Ramos (cell line): Measurements from ENCODE around the gene SHOX.
"Not testable (repeated sequence)": the region's sequence is repeated elsewhere in the genome, so short reads cannot be mapped to it uniquely, and the experiment has no call there.

Experiments
- in situ Hi-C: fragments of 300-500 bp; cut with MboI; formaldehyde crosslinking; loops from one replicate; pipeline ENCODE4 v1.14.3; 2022; ENCODE audit warnings: low sequenced_read_pairs; ENCODE audit not compliant: unreplicated experiment

The SHOX gene

DNA sequence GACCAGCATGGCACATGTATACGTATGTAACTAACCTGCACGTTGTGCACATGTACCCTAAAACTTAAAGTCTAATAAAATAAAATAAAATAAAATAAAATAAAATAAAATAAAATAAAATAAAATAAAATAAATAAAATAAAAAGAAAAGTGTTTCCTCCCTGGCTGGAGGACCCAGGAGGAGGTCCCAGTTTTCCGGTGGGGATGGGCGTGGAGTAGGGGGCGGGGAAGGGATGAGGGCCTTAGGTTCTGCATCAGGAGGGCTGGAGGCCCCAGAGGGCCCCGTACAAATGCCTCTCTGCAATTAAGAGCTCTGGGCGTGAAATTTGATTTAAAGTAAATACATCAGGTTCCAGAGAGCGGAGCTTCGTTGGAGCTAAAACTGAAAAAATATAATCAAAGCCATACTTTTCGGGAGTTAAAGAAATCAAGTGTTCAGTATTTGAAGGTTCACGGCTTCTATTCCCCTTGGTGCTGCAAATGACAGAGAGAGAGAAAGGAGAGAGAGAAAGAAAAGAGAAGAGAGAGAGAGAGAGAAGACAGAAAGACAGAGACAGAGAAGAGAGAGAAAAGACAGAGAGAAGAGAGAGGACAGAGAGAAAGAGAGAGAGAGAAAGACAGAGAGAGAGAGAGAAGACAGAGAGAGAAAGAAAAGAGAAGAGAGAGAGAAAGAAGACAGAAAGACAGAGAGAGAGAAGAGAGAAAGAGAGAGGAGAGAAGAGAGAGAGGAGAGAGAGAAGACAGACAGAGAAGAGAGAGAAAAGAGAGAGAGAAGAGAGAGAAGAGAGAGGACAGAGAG, 8.7 kb upstream of the SHOX start:
- in situ Hi-C loops, result no loop called here

DNA sequence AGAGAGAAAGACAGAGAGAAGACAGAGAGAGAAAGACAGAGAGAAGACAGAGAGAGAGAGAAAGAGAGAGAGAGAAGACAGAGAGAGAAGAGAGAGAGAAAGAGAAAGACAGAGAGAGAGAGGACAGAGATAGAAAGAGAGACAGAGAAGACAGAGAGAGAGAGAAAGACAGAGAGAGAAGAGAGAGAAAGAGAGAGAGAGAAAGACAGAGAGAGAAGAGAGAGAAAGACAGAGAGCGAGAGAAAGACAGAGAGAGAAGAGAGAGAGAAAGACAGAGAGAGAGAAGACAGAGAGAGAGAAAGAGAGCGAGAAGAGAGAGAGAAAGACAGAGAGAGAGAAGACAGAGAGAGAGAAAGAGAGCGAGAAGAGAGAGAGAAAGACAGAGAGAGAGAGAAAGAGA, 7.8 kb upstream of the SHOX start:
- in situ Hi-C loops, result not testable (repeated sequence)

DNA sequence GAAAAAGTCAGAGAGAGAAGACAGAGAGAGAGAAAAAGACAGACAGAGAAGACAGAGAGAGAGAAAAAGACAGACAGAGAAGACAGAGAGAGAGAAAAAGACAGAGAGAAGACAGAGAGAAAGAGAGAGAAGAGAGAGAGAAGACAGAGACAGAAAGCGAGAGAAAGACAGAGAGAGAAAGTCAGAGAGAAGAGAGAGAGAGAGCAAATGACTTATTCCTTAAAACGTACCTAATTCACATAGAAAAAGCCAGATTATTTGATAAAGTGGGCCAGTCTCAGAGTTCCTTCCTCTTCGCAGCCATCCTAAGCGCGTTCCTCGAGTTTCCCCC, 7.4 kb upstream of the SHOX start:
- in situ Hi-C loops, result no loop called here

DNA sequence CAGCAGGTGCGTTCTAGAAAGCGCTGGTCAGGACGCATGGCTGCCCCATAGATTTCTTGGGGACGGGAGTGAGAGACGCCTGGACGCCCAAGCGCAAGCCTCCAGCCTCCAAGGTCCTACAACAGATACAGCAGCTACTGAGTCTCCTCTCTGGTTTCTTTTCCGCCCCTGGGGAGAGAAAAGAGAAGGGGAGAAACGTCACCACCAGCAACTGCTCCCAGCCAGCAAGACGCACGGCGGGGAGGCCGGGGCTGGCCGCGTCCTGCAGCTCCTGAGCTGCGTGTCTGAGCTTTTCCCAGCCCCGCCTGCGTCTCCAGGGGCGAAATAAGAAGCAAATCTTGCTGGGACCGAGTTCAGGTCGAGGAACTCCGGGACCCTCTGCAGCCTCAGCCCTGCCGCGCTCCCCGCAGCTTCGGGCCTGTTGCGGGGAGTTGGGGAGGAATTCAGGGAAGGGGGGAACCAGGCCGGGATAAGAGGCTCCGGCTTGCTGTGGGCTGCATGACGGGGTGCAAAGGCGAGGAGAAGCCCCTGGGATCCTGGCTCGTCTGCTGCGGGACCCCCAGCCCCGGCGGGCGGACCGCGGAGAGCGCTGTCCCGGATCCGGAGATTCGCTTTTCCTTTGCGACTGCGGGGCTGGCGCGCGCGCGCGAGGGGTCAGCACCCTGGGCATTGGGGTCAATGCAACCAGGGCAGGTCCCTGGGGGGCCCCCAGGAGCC, 6.8 kb upstream of the SHOX start:
- in situ Hi-C loops, result no loop called here

DNA sequence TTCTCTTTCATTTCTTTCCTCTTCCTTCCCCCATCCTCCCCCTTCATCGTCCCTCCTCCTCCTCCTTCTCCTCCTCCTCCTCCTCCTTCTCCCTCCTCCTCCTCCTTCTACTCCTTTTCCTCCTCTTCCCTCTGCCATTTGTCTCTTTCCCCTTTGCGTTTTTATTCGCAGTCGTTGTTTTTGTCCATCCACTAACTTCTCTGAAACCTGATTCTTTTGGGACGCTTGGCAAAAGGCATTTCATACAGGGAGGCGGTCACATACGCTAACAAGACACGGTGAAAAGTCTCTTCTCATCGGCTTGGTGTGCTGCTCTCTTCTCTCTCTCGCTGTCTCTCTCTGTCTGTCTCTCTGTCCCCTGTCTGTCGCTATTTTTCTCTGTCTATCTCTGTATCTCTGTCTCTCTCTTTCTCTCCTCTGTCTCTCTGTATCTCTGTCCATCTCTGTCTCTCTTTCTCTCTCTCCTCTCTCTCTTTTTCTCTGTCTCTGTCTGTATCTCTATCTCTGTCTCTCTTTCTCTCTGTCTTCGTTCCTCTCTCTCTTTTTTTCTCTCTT, 5.4 kb upstream of the SHOX start:
- in situ Hi-C loops, result no loop called here

DNA sequence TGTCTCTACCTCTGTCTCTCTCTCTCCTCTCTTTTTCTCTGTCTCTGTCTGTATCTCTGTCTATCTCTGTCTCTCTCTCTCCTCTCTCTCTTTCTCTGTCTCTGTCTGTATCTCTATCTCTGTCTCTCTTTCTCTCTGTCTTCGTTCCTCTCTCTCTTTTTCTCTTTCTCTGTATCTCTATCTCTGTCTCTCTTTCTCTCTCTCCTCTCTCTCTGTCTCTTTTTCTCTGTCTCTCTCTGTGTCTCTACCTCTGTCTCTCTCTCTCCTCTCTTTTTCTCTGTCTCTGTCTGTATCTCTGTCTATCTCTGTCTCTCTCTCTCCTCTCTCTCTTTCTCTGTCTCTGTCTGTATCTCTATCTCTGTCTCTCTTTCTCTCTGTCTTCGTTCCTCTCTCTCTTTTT, 4.5 kb upstream of the SHOX start:
- in situ Hi-C loops, result not testable (repeated sequence)

DNA sequence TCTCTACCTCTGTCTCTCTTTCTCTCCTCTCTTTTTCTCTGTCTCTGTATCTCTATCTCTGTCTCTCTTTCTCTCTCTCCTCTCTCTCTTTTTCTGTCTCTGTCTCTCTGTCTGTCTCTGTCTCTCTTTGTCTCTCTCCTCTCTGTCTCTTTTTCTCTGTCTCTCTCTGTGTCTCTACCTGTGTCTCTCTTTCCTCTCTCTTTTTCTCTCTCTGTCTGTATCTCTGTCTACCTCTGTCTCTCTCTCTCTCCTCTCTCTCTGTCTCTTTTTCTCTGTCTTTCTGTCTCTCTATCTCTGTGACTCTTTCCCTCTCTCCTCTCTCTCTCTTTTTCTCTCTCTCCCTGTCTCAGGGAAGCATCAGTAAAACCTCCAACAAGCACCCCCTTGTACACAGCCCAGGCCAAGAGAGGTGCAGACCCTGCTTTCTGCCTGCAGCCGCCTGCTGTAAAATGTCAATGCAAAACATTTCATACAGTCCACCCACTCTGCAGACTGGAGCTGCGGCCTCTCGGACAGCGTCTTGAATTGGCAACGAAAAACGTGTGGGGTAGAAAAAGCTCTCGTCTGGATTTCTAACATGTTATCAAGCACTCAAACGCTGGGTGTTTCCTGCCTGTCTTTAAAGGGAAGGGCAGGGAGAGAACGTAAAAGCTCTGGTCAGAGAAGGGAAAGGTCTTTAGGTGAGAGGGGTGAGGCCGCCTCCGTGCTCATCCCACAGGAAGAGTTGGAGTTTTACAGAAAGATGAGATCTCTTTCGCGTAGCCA, 3.7 kb upstream of the SHOX start:
- in situ Hi-C loops, result no loop called here

DNA sequence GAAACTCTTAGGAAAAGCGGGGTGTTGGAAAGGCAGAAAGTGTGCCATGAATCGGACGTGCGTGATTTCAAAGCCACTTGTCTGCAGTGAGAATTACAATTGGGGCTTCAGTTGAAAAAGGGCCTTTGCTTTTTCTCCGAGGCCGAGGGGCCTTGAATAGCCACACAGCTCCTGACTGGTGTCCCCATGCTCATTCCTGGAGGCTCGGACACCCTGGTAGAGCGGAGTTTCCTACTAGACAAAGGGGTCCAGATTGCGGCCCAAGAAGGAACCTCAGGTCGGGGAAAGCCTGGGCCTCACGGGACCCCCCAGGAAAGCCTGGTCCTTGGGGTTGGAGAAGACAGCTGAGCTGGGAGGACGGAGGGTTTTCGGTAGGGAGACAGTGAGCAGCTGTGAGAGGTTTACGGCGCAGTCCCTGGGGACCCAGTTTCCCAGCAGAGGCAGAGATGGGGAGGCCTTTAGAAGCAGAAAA, 3.0 kb upstream of the SHOX start:
- in situ Hi-C loops, result no loop called here

DNA sequence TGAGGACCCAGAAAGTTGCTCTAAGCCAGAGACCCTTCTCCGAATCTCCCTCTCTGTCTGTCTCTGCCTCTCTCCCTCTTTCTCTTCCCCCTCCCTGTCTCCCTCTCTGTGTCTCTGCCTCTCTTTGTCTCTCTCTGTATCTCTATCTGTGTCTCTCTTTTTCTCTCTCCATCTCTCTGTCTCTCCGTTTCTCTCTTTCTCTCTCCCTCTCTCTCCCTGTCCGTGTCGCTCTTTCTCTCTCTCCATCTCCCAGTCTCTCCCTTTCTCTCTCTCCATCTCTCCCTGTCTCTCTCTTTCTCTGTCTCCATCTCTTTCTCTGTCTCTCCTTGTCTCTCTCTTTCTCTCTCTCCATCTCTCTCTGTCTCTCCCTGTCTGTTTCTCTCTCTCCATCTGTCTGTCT, 2.6 kb upstream of the SHOX start:
- in situ Hi-C loops, result no loop called here

DNA sequence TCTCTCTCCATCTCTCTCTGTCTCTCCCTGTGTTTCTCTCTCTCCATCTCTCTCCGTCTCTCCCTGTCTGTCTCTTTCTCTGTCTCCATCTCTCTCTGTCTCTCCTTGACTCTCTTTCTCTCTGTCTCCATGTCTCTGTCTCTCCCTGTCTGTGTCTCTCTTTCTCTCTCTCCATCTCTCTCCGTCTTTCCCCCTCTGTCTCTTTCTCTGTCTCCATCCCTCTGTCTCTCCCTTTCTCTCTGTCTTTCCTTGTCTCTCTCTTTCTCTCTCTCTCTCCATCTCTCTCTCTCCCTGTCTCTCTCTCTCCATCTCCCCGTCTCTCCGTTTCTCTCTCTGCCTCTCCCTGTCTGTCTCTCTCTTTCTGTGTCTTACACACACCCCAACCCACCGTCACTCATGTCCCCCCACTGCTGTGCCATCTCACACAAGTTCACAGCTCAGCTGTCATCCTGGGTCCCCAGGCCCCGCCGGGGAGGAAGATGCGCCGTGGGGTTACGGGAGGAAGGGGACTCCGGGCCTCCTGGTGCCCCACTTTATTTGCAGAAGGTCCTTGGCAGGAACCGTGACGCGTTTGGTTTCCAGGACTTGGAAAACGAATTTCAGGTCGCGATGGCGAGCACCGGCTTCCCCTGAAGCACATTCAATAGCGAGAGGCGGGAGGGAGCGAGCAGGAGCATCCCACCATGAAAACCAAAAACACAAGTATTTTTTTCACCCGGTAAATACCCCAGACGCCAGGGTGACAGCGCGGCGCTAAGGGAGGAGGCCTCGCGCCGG, 1.2 kb upstream of the SHOX start:
- in situ Hi-C loops, result no loop called here

DNA sequence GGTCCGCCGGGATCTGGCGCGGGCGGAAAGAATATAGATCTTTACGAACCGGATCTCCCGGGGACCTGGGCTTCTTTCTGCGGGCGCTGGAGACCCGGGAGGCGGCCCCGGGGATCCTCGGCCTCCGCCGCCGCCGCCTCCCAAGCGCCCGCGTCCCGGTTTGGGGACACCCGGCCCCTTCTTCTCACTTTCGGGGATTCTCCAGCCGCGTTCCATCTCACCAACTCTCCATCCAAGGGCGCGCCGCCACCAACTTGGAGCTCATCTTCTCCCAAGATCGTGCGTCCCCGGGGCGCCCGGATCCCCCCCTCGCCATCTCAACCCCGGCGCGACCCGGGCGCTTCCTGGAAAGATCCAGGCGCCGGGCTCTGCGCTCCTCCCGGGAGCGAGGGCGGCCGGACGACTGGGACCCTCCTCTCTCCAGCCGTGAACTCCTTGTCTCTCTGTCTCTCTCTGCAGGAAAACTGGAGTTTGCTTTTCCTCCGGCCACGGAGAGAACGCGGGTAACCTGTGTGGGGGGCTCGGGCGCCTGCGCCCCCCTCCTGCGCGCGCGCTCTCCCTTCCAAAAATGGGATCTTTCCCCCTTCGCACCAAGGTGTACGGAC, 482 bp upstream of the SHOX start:
- in situ Hi-C loops, result no loop called here

DNA sequence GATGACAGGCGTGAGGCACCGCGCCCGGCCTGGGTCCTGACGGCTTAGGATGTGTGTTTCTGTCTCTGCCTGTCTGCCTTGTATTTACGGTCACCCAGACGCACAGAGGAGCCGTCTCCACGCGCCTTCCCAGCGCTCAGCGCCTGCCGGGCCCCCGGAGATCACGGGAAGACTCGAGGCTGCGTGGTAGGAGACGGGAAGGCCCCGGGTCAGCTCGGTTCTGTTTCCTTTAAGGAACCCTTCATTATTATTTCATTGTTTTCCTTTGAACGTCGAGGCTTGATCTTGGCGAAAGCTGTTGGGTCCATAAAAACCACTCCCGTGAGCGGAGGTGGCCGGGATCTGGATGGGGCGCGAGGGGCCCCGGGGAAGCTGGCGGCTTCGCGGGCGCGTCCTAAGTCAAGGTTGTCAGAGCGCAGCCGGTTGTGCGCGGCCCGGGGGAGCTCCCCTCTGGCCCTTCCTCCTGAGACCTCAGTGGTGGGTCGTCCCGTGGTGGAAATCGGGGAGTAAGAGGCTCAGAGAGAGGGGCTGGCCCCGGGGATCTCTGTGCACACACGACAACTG, 1.3 kb downstream of the SHOX start:
- in situ Hi-C loops, result no loop called here

DNA sequence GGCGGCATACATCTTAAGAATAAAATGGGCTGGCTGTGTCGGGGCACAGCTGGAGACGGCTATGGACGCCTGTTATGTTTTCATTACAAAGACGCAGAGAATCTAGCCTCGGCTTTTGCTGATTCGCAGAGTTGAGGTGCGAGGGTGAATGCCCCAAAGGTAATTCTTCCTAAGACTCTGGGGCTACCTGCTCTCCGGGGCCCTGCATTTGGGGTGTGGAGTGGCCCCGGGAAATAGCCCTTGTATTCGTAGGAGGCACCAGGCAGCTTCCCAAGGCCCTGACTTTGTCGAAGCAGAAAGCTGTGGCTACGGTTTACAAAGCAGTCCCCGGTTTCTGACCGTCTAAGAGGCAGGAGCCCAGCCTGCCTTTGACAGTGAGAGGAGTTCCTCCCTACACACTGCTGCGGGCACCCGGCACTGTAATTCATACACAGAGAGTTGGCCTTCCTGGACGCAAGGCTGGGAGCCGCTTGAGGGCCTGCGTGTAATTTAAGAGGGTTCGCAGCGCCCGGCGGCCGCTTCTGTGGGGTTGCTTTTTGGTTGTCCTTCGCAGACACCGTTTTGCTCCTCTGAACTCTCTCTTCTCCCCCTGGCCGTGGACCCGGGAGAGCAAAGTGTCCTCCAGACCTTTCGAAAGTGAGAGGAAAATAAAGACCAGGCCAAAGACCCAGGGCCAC, 1.9 kb downstream of the SHOX start:
- in situ Hi-C loops, result no loop called here

DNA sequence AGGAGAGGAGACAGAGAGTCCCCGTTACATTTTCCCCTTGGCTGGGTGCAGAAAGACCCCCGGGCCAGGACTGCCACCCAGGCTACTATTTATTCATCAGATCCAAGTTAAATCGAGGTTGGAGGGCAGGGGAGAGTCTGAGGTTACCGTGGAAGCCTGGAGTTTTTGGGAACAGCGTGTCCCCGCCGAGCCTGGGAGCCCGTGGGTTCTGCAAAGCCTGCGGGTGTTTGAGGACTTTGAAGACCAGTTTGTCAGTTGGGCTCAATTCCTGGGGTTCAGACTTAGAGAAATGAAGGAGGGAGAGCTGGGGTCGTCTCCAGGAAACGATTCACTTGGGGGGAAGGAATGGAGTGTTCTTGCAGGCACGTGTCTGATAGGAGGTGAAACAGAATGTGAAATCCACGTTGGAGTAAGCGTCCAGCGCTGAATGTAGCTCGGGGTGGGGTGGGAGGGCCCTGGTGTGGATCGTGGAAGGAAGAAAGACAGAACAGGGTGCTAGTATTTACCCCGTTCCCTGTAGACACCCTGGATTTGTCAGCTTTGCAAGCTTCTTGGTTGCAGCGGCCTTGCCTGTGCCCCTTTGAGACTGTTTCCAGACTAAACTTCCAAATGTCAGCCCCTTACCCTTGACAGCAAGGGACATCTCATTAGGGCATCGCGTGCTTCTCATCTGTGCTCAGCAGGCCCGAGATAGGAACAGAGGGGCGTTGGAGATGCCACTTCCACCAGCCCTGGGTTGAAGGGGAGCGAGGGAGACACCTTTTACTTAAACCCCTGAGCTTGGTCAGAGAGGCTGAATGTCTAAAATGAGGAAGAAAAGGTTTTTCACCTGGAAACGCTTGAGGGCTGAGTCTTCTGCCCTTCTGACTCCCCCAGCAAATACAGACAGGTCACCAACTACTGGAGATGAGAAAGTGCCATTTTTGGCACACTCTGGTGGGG, 2.7 kb downstream of the SHOX start:
- in situ Hi-C loops, result no loop called here

DNA sequence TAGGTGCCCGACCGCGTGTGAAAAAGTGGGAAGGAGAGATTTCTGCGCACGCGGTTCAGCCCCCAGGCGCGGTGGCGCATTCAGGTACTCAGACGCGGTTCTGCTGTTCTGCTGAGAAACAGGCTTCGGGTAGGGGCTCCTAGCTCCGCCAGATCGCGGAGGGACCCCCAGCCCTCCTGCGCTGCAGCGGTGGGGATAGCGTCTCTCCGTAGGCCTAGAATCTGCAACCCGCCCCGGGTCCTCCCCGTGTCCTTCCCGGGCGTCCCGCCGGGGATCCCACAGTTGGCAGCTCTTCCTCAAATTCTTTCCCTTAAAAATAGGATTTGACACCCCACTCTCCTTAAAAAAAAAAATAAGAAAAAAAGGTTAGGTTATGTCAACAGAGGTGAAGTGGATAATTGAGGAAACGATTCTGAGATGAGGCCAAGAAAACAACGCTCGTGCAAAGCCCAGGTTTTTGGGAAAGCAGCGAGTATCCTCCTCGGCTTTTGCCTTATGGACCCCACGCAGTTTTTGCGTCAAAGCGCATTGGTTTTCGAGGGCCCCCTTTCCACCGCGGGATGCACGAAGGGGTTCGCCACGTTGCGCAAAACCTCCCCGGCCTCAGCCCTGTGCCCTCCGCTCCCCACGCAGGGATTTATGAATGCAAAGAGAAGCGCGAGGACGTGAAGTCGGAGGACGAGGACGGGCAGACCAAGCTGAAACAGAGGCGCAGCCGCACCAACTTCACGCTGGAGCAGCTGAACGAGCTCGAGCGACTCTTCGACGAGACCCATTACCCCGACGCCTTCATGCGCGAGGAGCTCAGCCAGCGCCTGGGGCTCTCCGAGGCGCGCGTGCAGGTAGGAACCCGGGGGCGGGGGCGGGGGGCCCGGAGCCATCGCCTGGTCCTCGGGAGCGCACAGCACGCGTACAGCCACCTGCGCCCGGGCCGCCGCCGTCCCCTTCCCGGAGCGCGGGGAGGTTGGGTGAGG, 3.7 kb downstream of the SHOX start:
- in situ Hi-C loops, result no loop called here

DNA sequence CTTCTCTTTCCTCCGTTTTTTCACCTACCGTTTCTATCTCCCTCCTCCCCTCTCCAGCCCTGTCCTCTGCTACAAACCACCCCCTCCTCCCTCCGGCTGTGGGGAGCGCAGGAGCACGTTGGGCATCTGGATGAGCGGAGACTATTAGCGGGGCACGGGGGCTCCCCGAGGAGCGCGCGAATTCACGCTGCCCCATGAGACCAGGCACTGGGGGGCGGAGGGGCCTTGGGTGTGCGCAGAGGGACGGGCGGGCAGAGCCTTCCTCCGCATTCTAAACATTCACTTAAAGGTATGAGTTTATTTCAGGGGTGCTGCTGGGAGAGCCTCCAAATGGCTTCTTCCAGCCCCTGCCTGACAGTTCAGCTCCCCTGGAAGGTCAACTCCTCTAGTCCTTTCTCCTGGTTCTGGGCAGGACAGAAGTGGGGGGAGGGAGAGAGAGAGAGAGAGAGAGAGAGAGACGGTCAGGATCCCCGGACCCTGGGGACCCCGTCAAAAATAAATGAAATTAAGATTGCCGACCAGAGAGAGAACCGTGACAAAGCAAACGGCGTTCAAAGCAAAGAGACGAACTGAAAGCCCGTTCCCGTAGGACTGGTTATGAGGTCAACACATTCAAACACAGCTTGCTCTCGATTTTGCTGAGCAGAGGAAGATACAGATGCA, 5.0 kb downstream of the SHOX start:
- in situ Hi-C loops, result no loop called here
